Transverse colon (tissue), 4 donors: ENCODE measurements around the gene DYNC1LI1.

Source experiments
- CTCF ChIP-seq, 5 experiments: fragments of 200-600 bp in 3 of 5; fragments of 450-650 bp in 2 of 5; sonication (generic) in 3 of 5; IDR thresholded peaks; 1 replicate in 2 of 5; 2 replicates in 3 of 5; pipeline ENCODE4 v1.5.1; 2016 to 2017; ENCODE audit warnings: antibody characterized with exemption in 5 of 5, inconsistent platforms in 3 of 5, mild to moderate bottlenecking in 2 of 5, moderate library complexity in 1 of 5
- EP300 ChIP-seq: sonication (generic); formaldehyde crosslinking; IDR thresholded peaks from one replicate; pipeline ENCODE4 v1.6.1; 2017; ENCODE audit warnings: antibody characterized with exemption, low read depth
- POLR2A ChIP-seq: fragments of 450-650 bp; IDR thresholded peaks from one replicate; pipeline ENCODE4 v1.6.1; 2016; ENCODE audit warnings: antibody characterized with exemption, mild to moderate bottlenecking, moderate library complexity
- POLR2AphosphoS5 ChIP-seq, 3 donors: sonication (generic); formaldehyde crosslinking; IDR thresholded peaks; one replicate each; pipeline ENCODE4 v1.6.1; 2016; ENCODE audit warnings: antibody characterized with exemption in 3 of 3

GRCh38 chr3:32552013-32552412 lies 18.6 kb downstream of the DYNC1LI1 start:
- TF ChIP-seq CTCF (IDR thresholded peaks at IDR 0.05) = no peak
- TF ChIP-seq POLR2A = no peak
- no peak for TF ChIP-seq POLR2AphosphoS5 (IDR thresholded peaks at IDR 0.05)
- TF ChIP-seq EP300 = no peak
